Natural killer cell (primary cell): ENCODE results near the gene BANF2. TPM values are rescaled to one million over a fixed set of nuclear protein-coding genes. Genes with fewer than 3 reads are reported as not detected.

Experiments used
- ATAC-seq, 3 donors: fragments of 150-1000 bp in 2 of 3; fragments of 200-7000 bp in 1 of 3; cut with Tn5 transposase; 1 replicate in 1 of 3; 2 replicates in 2 of 3; pipeline ENCODE4 v1.10.0; 2021; ENCODE audit warnings: mild to moderate bottlenecking in 2 of 3, moderate library complexity in 2 of 3
- DNase-seq, 2 donors: peaks; one replicate each; pipeline versions ENCODE4 v3.0.0 to v3.0.0-alpha.2; 2013 to 2021; ENCODE audit warnings: mixed read lengths in 1 of 2
- H3K27ac ChIP-seq: one replicate; pipeline ENCODE4 v1.5.1; 2013; ENCODE audit warnings: mild to moderate bottlenecking, low read length
- H3K27me3 ChIP-seq: one replicate; pipeline ENCODE4 v1.6.1; 2013; ENCODE audit warnings: low read length; ENCODE audit not compliant: control insufficient read depth, insufficient read depth
- H3K36me3 ChIP-seq: one replicate; pipeline ENCODE4 v1.6.1; 2013; ENCODE audit warnings: low read length; ENCODE audit not compliant: control insufficient read depth, insufficient read depth
- H3K4me1 ChIP-seq: one replicate; pipeline ENCODE4 v1.6.1; 2013; ENCODE audit warnings: low read length; ENCODE audit not compliant: control insufficient read depth, insufficient read depth
- H3K4me3 ChIP-seq: one replicate; pipeline ENCODE4 v1.5.1; 2013; ENCODE audit warnings: low read length
- H3K9me3 ChIP-seq: one replicate; pipeline ENCODE4 v1.6.1; 2013; ENCODE audit warnings: low read length; ENCODE audit not compliant: control insufficient read depth, insufficient read depth
- H3K27ac Mint-ChIP-seq, 2 donors: one replicate each; pipeline ENCODE4 v1.8.0; 2022; ENCODE audit warnings: mild to moderate bottlenecking in 2 of 2, mixed read lengths in 2 of 2, moderate library complexity in 1 of 2
- H3K27me3 Mint-ChIP-seq, 2 donors: one replicate each; pipeline ENCODE4 v1.8.0; 2022; ENCODE audit warnings: low read depth in 2 of 2, mixed read lengths in 2 of 2
- H3K36me3 Mint-ChIP-seq: one replicate; pipeline ENCODE4 v1.8.0; 2022; ENCODE audit warnings: mixed read lengths
- H3K4me1 Mint-ChIP-seq, 2 donors: one replicate each; pipeline ENCODE4 v1.8.0; 2022; ENCODE audit warnings: mixed read lengths in 2 of 2
- H3K4me3 Mint-ChIP-seq: one replicate; pipeline ENCODE4 v1.8.0; 2022; ENCODE audit warnings: mild to moderate bottlenecking, moderate library complexity, mixed read lengths
- H3K9me3 Mint-ChIP-seq, 2 donors: one replicate each; pipeline ENCODE4 v1.8.0; 2022; ENCODE audit warnings: mixed read lengths in 2 of 2
- WGBS: methylation state at CpG from one replicate; pipeline ENCODE4 v1.1.7; 2013; ENCODE audit warnings: missing lambda C conversion rate; ENCODE audit not compliant: insufficient coverage; 5-methylcytosine and 5-hydroxymethylcytosine counted together
- intact Hi-C: fragments of 100-400 bp; cut with micrococcal nuclease; formaldehyde crosslinking; loops from one replicate; pipeline ENCODE4 v1.14.2; 2022
- total RNA-seq, 4 donors: library from RNA; stranded (reverse); fragments of 120-200 nt in 1 of 4; gene quantifications; one replicate each; pipeline versions ENCODE4 v1.2.3 to v1.2.4, GENCODE V29; 2013 to 2022
- TF ChIP-seq, protein P1 (sequence below): fragments of 200-600 bp; IDR thresholded peaks from one replicate; pipeline ENCODE4 v1.8.0; 2022; ENCODE audit warnings: antibody characterized with exemption

BANF2 gene
- total RNA-seq, 3 donors from 2014 or later (not counting 1 experiment from before 2014, with no cell fraction given) = not detected

DNA sequence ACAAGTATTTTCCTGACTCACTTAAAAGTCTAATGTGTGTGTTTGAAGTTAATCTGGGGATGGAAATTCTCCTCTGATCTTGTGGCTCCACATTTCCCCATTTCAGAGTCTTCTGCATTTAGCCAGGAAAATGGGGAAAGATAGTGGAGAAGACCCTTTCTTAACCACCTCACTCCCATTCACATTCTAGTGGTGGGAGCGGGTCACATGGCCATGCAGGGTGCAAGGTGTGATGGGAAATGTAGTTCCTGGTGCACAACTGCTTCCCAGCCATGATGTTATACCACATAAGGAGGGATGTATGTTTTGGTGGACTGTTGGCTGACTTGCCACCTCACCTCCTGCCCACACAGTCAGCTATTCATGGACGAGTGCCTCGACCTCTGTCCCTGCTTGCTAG is 61.8 kb downstream of the BANF2 start:
- peaks cover 2 to 9% of the 10 kb centered on the region in 2 donors for H3K9me3 Mint-ChIP-seq
- H3K27ac Mint-ChIP-seq = no peak overlapping the region
- no peak overlapping the region for H3K4me3 Mint-ChIP-seq
- DNase-seq (no peak), ATAC-seq (no peak)
- no peaks in the 10 kb centered on the region for H3K4me1 Mint-ChIP-seq
- Histone ChIP-seq H3K27ac (no peak overlapping the region), H3K36me3 (no peaks in the 10 kb centered on the region), H3K4me1 (no peaks in the 10 kb centered on the region), H3K27me3 (no peaks in the 10 kb centered on the region), H3K9me3 (peaks cover 12% of the 10 kb centered on the region), H3K4me3 (no peak overlapping the region)
- H3K27me3 Mint-ChIP-seq = no peaks in the 10 kb centered on the region
- intact Hi-C loops = no loop called here
- H3K36me3 Mint-ChIP-seq = no peaks in the 10 kb centered on the region
- WGBS = 83% methylated on average over 2 of the region's 3 CpGs
- TF ChIP-seq, protein P1, sequence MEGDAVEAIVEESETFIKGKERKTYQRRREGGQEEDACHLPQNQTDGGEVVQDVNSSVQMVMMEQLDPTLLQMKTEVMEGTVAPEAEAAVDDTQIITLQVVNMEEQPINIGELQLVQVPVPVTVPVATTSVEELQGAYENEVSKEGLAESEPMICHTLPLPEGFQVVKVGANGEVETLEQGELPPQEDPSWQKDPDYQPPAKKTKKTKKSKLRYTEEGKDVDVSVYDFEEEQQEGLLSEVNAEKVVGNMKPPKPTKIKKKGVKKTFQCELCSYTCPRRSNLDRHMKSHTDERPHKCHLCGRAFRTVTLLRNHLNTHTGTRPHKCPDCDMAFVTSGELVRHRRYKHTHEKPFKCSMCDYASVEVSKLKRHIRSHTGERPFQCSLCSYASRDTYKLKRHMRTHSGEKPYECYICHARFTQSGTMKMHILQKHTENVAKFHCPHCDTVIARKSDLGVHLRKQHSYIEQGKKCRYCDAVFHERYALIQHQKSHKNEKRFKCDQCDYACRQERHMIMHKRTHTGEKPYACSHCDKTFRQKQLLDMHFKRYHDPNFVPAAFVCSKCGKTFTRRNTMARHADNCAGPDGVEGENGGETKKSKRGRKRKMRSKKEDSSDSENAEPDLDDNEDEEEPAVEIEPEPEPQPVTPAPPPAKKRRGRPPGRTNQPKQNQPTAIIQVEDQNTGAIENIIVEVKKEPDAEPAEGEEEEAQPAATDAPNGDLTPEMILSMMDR = no peak

DNA sequence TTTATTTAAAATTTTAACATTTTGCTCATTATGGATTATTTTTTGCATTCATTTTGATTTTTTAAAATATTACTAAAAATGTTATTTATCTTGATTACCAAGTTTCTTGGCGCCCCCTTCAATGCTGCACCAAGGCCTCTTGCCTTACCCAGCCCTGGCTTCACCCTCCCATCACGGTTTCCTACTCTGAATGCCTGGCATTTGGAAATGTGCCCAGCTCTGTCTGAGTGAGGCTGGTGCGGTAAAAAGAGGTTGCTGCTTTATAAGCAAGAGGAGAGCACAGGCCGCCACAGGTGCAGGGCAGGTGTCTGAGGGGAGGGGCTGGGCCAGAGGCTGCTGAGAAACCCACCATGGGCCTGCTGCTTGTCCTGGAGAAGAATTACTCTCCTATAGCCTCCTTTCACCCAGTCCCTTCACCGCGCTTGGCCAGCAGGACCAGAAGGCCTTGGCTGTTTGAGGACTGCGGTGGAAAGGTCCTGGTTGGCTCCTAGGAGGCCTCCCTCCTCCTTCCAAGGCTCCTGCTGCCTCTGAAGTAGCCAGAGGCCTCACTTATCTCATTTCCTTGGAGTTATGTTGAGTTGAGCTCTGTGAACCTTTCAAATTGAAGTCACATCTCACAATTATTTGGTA is 62.6 kb downstream of the BANF2 start:
- peaks cover 2 to 9% of the 10 kb centered on the region in 2 donors for H3K9me3 Mint-ChIP-seq
- H3K27me3 Mint-ChIP-seq = no peaks in the 10 kb centered on the region
- H3K4me1 Mint-ChIP-seq = no peaks in the 10 kb centered on the region
- no peaks in the 10 kb centered on the region for H3K36me3 Mint-ChIP-seq
- DNase-seq = no peak
- TF ChIP-seq, protein P1 = no peak
- no peak for ATAC-seq
- WGBS = 85% methylated on average over 7 of the region's 7 CpGs
- H3K27ac Mint-ChIP-seq = no peak overlapping the region
- Histone ChIP-seq H3K36me3 (no peaks in the 10 kb centered on the region), H3K27me3 (no peaks in the 10 kb centered on the region), H3K4me3 (no peak overlapping the region), H3K27ac (no peak overlapping the region), H3K4me1 (no peaks in the 10 kb centered on the region), H3K9me3 (peaks cover 12% of the 10 kb centered on the region)
- H3K4me3 Mint-ChIP-seq = no peak overlapping the region
- intact Hi-C loops = no loop called here

DNA sequence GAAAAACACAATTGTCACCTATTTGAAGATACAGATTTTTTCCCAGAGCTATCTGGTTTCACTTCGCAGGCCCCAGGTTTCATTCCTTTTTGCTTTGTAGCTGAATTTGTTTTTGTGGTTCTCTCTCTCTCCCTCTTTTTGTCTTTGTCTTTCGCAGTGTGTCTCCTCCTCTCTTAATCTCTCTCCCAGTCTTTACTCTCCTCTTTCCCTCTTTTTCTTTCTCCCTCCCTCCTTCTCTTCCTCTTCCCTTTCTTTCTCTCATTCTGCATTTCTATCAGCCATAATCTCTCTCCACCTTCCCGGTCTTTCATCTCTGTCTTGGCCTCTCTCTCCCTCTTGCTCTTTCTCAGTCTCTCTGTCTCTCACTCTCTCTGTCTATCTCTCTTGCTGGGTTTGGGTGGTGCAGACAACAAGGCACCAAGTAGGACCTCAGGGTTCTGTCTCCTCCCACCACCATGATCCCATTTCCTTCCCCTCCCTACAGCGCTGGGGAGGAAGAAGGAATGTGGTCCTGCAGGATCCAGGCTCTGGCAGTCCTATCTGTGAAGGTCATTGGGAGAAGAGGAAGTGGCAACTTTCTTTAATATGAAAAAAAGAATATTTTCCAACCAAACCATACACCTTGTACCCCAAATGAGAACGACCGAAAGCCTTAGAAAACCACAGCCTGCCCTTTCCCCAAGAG is 63.2 kb downstream of the BANF2 start:
- no peak overlapping the region for H3K4me3 ChIP-seq
- no peaks in the 10 kb centered on the region for H3K27me3 ChIP-seq
- Mint-ChIP-seq H3K27ac (no peak overlapping the region), H3K9me3 (peaks cover 2 to 8% of the 10 kb centered on the region in 2 donors), H3K36me3 (no peaks in the 10 kb centered on the region), H3K27me3 (no peaks in the 10 kb centered on the region), H3K4me1 (no peaks in the 10 kb centered on the region), H3K4me3 (no peak overlapping the region)
- TF ChIP-seq, protein P1 = no peak
- peaks cover 10% of the 10 kb centered on the region for H3K9me3 ChIP-seq
- H3K36me3 ChIP-seq = no peaks in the 10 kb centered on the region
- H3K27ac ChIP-seq = no peak overlapping the region
- ATAC-seq (no peak), DNase-seq (no peak)
- intact Hi-C loops = no loop called here
- H3K4me1 ChIP-seq = no peaks in the 10 kb centered on the region
- 89% methylated on average over 3 of the region's 6 CpGs for WGBS
